ENCODE data around the gene IPO13.
A peak's percentile ranks its signal among the peaks of the same experiment; 100 is the strongest.

IPO13 gene

GRCh38 chr1:43991476-43992231, 44.9 kb downstream of the IPO13 start, which contains the start of gene CCDC24:
Gene CCDC24 (plus strand): TSS chr1:43991599. CDS start chr1:43991879, 280 bp downstream.
- DNase-seq: peak; percentile 74 to 80

GRCh38 chr1:43992232-43992995, 45.7 kb downstream of the IPO13 start:
- no peak for DNase-seq

- no peak for DNase-seq
These were observed 46.6 kb downstream of the IPO13 start for GRCh38 chr1:43993206-43993914.

- DNase-seq: no peak
These were observed 47.3 kb downstream of the IPO13 start for GRCh38 chr1:43994071-43994470.

GRCh38 chr1:43994794-43995790, 48.3 kb downstream of the IPO13 start:
- no peak for DNase-seq

- no peak for DNase-seq
These were observed 49.4 kb downstream of the IPO13 start for GRCh38 chr1:43995984-43996732.

- DNase-seq: no peak
These were observed 50.0 kb downstream of the IPO13 start for GRCh38 chr1:43996733-43997115.

GRCh38 chr1:43997295-43997999, 50.7 kb downstream of the IPO13 start:
- no peak for DNase-seq

GRCh38 chr1:43998000-43998378, 51.2 kb downstream of the IPO13 start:
- DNase-seq: no peak

GRCh38 chr1:43999455-43999854, 52.7 kb downstream of the IPO13 start:
- no peak for DNase-seq

- no peak for DNase-seq
These were observed 53.4 kb downstream of the IPO13 start for GRCh38 chr1:44000122-44000665.

GRCh38 chr1:44002165-44002564, 55.4 kb downstream of the IPO13 start:
- DNase-seq: no peak

- no peak for DNase-seq
These were observed 55.9 kb downstream of the IPO13 start for GRCh38 chr1:44002606-44003157.

- DNase-seq: no peak
These were observed 61.5 kb downstream of the IPO13 start for GRCh38 chr1:44008259-44008658.

GRCh38 chr1:44010935-44011471, 64.3 kb downstream of the IPO13 start:
- DNase-seq: no peak

GRCh38 chr1:44012404-44012803, 65.7 kb downstream of the IPO13 start:
- no peak for DNase-seq

GRCh38 chr1:44012941-44013609, 66.3 kb downstream of the IPO13 start:
- DNase-seq: no peak

GRCh38 chr1:44013949-44014348, 67.2 kb downstream of the IPO13 start:
- no peak for DNase-seq

- DNase-seq: no peak
These were observed 67.8 kb downstream of the IPO13 start for GRCh38 chr1:44014365-44015104.

Data from CD4-positive, alpha-beta T cell treated with Interleukin-4 for 1 hour (primary cell).